ENCODE measurements around the gene ABCA7. TPM values are rescaled to one million over a fixed set of nuclear protein-coding genes. Genes with fewer than 3 reads are reported as not detected.

The ABCA7 gene
- total and polyA plus RNA-seq, 2 of the 13 experiments (the other 11 are each of a cell fraction or from before 2014, with no cell fraction given), result 4.4 to 32.4 TPM

DNA sequence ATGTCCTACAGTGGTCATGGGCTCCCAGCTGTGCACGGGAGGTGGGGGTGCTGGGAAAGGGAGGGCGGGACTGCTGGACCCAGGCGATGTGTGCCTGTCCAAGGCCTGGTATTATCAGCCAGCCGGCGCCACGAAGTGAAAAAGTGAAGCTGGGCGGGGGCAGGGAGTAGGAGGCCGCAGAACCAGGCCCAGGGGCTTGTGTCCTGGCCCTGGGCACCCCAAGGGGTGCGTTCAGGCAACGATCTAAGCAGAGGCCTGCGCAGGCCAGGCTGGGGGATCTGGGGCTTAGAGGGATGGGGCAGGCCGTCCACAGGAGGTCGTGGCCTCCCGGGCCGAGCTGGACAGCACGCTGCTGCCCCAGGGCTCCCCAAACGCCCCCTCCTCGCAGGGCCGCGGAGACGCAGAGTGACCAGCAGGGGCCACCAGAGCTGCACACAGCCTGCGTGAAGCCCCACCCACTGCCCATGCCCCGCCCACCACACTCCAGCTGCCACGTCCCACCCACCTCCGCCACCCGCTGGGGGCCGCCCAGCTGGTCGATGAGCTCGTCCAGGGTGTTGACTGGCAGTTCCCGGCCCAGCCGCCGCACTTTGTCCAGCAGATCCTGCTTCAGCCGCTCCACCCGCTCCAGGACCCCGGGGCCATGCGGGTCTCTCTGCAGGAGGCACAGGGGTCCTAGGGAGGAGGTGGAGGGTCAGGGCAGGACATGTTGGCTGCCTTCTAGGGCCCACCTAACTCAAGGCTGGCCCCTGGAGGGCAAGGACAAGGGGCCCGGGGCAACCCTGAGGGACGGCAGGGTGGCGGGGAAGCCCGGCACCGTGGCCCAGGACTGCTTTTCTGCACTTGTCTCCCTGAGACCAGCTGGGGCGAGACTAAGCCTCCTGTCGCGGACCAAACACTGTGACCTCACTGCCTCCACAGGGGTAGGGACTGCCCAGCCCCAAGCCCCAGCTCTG lies 73.4 kb downstream of the ABCA7 start (continued):
- no peak for TF ChIP-seq ZNF513 (CRISPR knock-in tag; conservative IDR thresholded peaks at IDR 0.05)
- peak; percentile 84; the same call in 1 of the 2 replicates for TF ChIP-seq YEATS4 (CRISPR knock-in tag; IDR thresholded peaks at IDR 0.05; ENCODE audit: borderline replicate concordance)
- TF ChIP-seq, protein P1, sequence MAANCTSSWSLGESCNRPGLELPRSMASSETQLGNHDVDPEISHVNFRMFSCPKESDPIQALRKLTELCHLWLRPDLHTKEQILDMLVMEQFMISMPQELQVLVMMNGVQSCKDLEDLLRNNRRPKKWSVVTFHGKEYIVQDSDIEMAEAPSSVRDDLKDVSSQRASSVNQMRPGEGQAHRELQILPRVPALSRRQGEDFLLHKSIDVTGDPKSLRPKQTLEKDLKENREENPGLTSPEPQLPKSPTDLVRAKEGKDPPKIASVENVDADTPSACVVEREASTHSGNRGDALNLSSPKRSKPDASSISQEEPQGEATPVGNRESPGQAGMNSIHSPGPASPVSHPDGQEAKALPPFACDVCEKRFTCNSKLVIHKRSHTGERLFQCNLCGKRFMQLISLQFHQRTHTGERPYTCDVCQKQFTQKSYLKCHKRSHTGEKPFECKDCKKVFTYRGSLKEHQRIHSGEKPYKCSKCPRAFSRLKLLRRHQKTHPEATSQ (CRISPR knock-in tag; IDR thresholded peaks at IDR 0.05; ENCODE audit: borderline replicate concordance), result no peak
- TF ChIP-seq GTF2F1 (IDR thresholded peaks at IDR 0.05; ENCODE audit: low read length), result no peak
- 0 out of 2 replicates have a peak, but pooled peaks have one; percentile 75 for TF ChIP-seq SNAPC2 (CRISPR knock-in tag; IDR thresholded peaks at IDR 0.05)
- no peak for TF ChIP-seq ZNF256 (CRISPR knock-in tag; conservative IDR thresholded peaks at IDR 0.05)
- no peak for TF ChIP-seq ZBTB44 (CRISPR knock-in tag; IDR thresholded peaks at IDR 0.05)
- peak; percentile 64; the same call in 1 of the 2 replicates for TF ChIP-seq ZNF788 (CRISPR knock-in tag; IDR thresholded peaks at IDR 0.05; ENCODE audit: borderline replicate concordance)
- TF ChIP-seq STAT5B (CRISPR knock-in tag; IDR thresholded peaks at IDR 0.05), result 0 out of 2 replicates have a peak, but pooled peaks have one; percentile 79
- no peak for TF ChIP-seq ZNF34 (CRISPR knock-in tag; IDR thresholded peaks at IDR 0.05; ENCODE audit: borderline replicate concordance)
- no peak for TF ChIP-seq NFE2L2 (IDR thresholded peaks at IDR 0.05; ENCODE audit: low read length)
- no peak for TF ChIP-seq ZNF326 (CRISPR knock-in tag; IDR thresholded peaks at IDR 0.05; ENCODE audit: borderline replicate concordance)
- TF ChIP-seq ZNF451 (CRISPR knock-in tag; IDR thresholded peaks at IDR 0.05), result peak; percentile 33; the same call in 1 of the 2 replicates
- TF ChIP-seq HNRNPL (IDR thresholded peaks at IDR 0.05; ENCODE audit: low read depth, low read length), result peak; percentile 84
- no peak for TF ChIP-seq ZFP41 (CRISPR knock-in tag; IDR thresholded peaks at IDR 0.05; ENCODE audit: borderline replicate concordance)
- TF ChIP-seq NFE2L1 (CRISPR knock-in tag; IDR thresholded peaks at IDR 0.05; ENCODE audit: borderline replicate concordance), result no peak
- TF ChIP-seq NR1H2 (CRISPR knock-in tag; IDR thresholded peaks at IDR 0.05; ENCODE audit: borderline replicate concordance, low read depth), result no peak
- peak; percentile 64; the same call in 1 of the 2 replicates for TF ChIP-seq ZBTB42 (CRISPR knock-in tag; IDR thresholded peaks at IDR 0.05)
- no peak for TF ChIP-seq HES4 (CRISPR knock-in tag; IDR thresholded peaks at IDR 0.05; ENCODE audit: borderline replicate concordance)
- no peak for TF ChIP-seq ZNF616 (CRISPR knock-in tag; IDR thresholded peaks at IDR 0.05; ENCODE audit: low read depth)
- TF ChIP-seq, protein P2, sequence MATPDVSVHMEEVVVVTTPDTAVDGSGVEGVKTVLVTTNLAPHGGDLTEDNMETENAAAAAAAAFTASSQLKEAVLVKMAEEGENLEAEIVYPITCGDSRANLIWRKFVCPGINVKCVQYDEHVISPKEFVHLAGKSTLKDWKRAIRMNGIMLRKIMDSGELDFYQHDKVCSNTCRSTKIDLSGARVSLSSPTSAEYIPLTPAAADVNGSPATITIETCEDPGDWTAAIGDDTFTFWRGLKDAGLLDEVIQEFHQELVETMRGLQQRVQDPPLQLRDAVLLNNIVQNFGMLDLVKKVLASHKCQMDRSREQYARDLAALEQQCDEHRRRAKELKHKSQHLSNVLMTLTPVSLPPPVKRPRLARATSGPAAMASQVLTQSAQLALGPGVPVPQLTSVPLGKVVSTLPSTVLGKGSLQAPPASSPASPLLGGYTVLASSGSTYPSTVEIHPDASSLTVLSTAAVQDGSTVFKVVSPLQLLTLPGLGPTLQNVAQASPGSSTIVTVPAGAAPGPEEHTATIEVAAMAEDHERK (CRISPR knock-in tag; IDR thresholded peaks at IDR 0.05; ENCODE audit: low read depth), result no peak

All from HepG2 (cell line).